Stomach (tissue), 4 donors: ENCODE results near the gene IQGAP2.

ENCODE experiments used
- CTCF ChIP-seq, 7 experiments: fragments of 450-650 bp in 4 of 7; fragments of 200-600 bp in 3 of 7; sonication (generic) in 3 of 7; IDR thresholded peaks; one replicate each; pipeline ENCODE4 v1.5.1; 2016 to 2019; ENCODE audit warnings: antibody characterized with exemption in 7 of 7, control low read depth in 2 of 7, mild to moderate bottlenecking in 1 of 7
- POLR2A ChIP-seq, 4 donors: fragments of 450-650 bp; IDR thresholded peaks; one replicate each; pipeline ENCODE4 v1.6.1; 2016; ENCODE audit warnings: antibody characterized with exemption in 4 of 4, control low read depth in 2 of 4, mild to moderate bottlenecking in 1 of 4, moderate library complexity in 1 of 4

GRCh38 chr5:76495870-76496269 lies 92.8 kb downstream of the IQGAP2 start:
- TF ChIP-seq CTCF (IDR thresholded peaks at IDR 0.05) (no peak), POLR2A (IDR thresholded peaks at IDR 0.05) (no peak)
